Left renal pelvis (tissue), 4 donors: ENCODE data around the gene AKAP13. TPM values are rescaled to one million over a fixed set of nuclear protein-coding genes. Genes with fewer than 3 reads are reported as not detected.
"Not testable (repeated sequence)": the region's sequence is repeated elsewhere in the genome, so short reads cannot be mapped to it uniquely, and the experiment has no call there.

Source experiments
- DNase-seq, 4 donors: peaks; one replicate each; pipeline ENCODE4 v3.0.0-alpha.2; 2013; ENCODE audit warnings: low read depth in 4 of 4, low spot score in 3 of 4
- polyA plus RNA-seq, 4 donors: library from polyadenylated mRNA; unstranded; fragments of 120-200 nt; gene quantifications; one replicate each; pipeline ENCODE4 v1.2.1, GENCODE V29; 2013; ENCODE audit not compliant: insufficient read length in 4 of 4

AKAP13 gene
- polyA plus RNA-seq, 4 donors: 82.3 to 93.2 (median 87.8) TPM

DNA sequence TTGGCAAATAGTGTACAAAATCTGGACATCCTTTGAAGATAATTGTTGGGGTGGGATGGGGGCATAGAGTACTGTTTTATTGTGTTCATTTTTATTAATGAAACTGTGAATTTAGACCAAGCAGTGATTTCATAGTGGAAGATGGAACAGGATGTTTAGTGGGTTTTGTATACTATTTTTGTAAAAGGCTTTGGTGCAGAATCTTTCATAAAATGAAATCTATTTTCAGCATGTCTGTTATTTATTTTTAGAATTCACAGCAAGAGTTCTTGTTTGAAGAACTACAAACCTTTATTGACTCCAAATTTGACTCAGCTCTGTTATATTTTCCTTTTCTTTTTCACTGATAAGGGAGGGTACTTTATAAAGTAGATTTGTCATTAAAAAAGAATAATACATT, 145.4 kb downstream of the AKAP13 start:
- no peak for DNase-seq

DNA sequence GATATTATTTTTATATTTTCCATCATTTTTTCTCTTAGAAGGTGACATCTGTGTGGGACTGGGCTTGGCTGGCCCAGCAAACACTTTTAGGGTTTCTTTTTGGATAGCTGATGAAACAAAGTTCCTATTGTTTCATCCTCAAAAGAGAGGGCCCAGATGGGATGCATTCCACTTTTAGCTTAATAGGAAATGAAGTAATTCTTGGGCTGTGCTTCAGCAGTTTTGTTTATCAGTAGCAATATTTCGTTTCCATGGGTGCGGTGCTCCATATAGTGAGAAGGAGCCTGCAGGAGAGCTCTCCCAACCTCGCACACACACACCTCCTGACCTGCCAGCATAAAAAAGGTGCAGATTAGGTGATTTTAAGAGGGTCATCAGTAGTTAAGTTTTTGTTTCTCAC, 147.5 kb downstream of the AKAP13 start:
- DNase-seq: peak; percentile 46 to 66 (median 54)

DNA sequence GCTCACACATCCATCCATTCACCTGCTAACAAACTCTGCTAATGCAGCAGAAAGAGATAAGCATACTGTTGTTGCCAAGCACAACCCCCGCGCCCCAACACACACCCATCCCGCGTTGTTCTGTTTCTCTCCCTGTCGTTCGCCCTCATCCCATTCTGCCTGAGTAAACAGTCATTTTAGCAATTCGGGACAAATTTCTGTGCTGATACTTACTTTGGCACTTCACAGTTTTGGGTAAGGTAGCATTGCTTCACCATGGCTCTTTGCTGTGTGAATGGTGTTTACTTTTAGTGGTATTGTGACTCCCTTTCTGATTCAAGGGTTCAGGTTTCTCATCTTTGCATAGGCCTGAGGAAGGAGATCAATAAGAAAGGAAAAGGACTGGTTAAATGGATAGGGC, 149.7 kb downstream of the AKAP13 start:
- DNase-seq: no peak

DNA sequence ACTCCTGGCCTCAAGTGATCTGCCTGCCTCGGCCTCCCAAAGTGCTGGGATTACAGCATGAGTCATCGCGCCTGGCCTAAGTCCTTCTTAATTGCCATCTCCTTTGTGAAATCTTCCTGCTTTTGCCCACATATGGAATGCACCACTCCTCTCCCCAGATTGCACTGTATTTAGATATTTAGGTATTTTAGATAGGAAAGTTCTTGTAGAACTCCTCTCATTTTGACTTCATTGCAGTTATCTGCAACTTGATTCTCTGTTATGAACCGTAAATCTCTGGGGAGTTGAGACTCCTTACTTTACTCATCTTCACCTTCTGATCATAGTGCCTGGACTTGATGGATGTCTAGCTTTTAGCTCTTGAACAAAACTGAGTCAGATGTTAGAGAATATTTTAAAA, 150.7 kb downstream of the AKAP13 start:
- DNase-seq: no peak

DNA sequence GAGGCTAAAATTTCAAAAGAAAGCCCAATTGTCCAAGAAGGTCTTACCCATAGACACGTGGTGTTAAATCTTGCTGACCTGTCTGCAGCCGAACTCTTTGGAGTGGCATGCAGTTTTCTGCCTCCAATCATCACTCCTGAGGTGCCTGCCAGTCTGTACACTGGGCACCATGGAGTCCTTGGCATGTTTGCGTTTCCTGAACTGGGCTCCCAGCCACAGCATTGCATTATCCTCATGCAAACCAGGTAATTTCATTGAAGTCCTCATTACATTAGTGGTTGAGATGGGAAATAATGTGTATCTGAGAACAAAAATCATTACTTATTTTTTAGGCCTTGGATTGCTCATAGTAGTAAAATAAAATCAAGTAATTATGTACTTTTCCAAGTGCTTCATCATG, 152.3 kb downstream of the AKAP13 start:
- DNase-seq: no peak

DNA sequence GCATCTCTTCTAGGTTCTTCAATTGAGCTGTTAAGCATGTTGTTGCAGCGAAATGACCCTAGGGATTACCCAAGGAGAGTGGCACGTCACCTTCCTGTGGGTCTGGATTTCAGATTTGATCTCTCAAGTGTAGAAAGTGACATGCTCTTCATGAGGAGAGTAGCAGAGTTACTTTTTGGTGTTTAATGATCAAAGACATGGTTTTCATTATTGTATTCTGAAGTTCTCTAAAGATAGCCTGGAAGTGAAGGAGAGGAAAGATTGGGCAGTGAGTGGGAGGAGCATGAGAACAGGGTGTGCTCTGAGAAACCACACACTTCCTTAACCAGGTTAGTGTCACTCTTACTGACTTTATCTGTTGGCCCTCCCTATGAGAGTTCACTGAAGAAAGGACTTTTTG, 153.6 kb downstream of the AKAP13 start:
- no peak for DNase-seq

DNA sequence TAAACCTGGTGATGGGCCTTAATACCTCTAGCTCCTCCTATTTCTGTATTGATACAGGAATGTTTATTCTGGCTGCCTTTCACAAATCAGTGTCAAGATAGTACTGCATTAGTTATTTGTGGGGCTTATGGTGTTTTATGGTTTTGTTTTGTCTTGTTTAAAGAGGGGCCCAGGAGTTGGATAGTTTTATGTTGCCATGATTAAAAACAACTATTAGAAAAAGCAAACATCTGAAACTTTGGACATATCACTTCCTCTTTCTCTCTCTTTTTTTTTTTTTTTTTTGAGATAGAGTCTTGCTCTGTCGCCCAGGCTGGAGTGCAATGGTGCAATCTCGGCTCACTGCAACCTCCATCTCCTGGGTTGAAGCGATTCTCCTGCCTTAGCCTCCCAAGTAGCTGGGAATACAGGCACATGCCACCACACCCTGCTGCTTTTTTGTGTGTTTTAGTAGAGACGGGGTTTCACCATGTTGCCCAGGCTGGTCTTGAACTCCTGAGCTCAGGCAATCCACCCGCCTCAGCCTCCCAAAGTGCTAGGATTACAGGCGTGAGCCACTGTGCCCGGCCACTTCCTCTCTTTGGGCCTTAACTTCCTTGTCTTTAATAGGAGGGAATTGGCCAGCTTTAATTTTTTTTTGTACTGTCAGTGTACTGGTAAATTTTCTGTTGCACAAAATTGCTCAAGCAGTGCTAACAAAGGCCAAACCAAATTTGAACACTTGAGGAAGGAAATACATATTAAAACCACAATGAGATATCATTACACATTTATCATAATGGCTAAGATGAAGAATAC, 155.3 kb downstream of the AKAP13 start:
- DNase-seq: not testable (repeated sequence)

DNA sequence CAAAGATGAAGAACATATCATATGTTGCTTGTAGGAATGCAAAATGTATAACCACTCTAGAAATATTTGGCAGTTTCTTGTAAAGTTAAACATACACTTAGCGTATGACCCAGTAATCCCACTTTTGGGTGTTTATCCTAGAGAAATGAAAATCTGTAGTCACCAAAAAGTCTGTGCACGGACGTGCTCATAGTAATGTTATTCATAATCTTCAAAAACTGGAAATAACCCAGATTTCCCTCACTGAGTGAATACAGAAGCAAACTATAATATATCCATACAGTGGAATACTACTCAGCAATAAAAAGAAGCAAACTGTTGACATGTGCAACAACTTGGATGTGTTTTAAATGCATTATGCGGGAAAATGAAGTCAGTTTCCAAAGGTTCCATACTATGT, 155.9 kb downstream of the AKAP13 start:
- DNase-seq: no peak

DNA sequence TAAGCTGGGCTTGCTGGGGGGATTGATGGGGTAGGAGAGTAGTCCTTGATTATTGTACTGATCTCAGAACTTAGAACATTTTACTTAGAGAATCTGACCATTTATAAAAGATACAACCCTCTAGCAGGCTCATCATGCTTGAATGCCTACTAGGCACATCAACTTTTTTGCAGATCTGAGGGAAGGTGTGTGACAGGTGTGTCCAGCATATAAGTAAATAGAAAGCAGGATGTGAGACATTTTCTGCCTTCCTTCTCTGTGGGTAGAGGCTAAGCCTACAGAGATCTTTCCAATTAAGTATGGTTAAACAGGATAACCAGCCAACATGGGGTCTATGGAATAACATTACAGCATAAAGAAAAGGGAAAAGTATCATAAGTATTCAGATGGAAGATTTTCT, 159.1 kb downstream of the AKAP13 start:
- DNase-seq: no peak

DNA sequence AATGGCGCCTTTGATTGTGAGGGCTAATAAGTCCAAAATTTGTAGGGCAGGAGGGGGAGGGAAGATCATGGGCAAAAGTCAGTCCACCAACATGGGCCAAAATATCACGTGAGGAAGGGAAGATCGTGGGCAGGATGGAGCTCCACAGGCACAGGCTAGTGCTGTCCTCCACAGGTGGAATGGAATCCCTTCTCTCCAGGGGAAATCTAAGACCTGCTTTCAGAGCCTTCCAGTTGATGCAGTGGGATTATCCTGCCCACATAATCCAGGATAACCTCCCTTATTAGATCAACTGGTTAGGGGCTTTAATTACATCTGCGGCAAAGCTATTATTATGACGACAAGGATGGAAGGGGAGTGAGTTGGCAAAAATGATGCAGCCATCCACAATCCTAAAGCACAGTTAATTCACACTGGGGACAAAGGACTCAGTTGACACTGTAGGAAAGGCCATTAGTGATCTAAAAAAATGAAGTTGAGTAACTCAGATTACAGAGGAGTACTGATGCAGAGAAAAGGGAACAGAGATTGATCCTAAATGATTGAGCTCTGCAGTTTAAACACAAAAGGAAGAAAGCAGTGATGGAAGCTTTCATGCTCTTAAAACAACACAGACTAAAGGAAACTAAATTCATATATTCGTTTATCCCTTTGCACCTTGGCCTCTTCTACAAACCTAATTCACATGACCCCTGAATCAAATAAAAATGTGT, 159.8 kb downstream of the AKAP13 start:
- DNase-seq: no peak

DNA sequence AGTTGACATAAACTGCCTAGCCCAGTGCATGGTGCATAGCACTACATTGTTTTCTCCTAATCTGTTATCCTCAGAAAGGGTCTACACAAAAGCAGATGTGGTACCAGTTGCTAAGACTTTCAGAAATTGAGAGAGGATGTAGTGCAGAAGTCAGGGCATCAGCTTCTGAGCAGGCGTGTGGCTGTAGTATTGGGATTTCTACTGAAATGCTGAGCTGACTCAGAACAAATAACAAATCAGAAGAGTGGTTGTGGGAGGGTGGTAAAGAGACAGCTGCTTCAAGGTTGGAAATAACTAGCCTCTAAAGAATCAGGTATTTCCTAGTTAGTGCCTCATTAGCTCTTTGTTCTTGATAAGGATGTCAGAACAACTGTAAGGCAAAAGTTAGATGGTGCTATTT, 161.3 kb downstream of the AKAP13 start:
- DNase-seq: no peak

DNA sequence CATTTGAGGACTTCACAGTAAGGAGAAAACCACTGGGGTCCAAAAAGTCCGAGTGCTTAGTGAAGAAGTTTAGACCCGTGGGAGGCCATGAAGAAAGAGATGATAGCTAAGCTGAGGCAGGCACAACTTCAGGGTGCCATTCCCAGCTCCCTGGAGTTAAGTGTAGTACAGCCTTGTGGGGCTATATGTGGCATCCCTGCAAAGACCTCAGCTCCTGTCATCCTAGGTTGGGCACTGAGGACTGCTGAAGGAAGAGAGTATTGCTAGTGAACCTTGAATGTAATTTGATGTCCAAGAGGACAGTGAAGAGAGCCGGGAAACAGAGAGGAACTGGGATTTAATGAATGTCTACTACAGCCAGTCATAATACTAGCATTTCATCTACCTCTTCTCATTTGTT, 162.1 kb downstream of the AKAP13 start:
- DNase-seq: no peak

DNA sequence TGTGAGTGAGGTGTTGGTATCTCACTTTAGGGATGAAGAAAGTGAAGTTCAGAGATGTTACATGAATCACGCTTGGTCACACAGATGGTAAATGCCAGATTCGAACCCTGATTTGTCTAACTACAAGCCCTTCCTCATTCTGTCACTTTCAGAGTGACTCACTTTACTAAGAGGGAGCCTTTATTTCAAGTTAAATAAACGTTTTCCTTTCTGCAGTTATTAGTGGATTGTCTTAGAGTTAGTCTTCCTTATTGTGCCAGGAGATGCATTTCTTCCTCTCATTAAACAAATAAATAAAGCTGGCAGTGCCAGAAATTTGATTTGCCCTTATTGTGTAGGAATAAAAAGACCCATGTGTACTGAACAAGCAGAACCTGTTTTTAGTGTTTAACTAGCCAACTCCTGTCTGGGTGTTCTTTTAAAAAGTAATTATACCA, 162.5 kb downstream of the AKAP13 start:
- no peak for DNase-seq

DNA sequence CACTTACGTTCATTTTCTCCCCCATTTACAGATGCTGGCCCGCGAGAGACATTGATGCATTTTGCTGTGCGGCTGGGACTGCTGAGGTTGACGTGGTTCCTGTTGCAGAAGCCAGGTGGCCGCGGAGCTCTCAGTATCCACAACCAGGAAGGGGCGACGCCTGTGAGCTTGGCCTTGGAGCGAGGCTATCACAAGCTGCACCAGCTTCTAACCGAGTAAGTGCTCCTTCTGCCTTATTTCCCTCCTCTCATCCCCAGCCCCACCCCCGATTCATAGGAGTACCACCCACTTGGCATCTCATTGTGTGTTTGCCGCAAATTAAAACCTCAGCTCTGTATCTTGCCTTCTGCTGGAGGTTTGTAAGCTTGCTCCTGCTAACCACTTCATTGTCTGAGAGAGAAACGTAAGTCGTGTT, 163.3 kb downstream of the AKAP13 start:
- DNase-seq: no peak

DNA sequence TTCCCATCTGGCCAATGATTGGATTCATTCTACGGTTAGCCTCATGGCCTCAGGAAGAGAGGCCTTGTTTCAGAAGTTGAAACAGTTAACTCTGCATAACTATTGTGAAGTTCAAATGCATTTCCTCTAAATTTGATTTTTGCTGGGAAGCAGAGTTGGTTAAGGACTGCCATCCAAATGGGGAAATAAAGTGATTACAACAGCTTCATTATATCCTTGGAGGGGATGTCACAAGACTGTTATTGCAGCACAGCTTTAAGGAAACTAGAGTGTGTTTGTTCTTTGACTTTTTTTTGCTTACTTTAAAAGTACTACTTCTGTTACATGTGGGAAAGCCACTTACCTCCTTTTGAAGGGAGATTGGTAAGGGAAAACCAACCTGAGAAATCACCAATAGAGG, 164.8 kb downstream of the AKAP13 start:
- no peak for DNase-seq

DNA sequence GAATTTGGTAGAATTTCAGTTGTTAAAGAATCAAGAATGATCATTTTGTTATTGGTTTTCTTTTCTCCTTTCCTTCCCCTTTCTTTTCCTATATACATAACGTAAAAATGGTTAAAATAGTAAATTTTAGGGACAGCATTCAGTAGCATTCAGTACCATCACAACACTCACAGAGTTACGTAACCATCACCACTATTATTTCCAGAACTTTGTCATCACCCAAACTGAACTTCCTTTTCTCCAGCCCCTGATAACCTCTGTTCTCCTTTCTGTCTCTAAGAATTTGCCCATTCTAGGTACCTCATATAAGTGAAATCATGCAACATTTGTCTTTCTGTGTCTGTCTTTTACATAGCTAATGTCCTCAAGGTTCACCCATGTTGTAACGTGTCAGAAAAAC, 165.3 kb downstream of the AKAP13 start:
- no peak for DNase-seq

DNA sequence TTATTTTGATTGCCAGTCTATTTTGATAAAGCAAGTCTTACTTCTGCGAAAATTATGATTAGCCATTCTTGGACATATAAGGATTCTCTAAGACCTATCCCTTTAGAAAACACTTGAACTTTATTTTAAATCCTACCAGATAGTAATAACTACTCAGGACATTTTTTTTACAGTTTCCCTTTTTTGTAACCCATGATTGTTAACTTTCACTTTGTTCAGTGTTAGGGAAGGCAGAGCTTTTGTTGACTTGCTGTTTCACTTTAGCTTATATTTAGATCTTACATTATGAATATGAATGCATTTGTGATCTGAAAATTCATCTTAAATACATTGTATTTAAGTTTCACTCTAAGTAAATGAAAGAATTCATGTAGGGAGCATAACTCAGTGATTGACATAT, 167.0 kb downstream of the AKAP13 start:
- no peak for DNase-seq

DNA sequence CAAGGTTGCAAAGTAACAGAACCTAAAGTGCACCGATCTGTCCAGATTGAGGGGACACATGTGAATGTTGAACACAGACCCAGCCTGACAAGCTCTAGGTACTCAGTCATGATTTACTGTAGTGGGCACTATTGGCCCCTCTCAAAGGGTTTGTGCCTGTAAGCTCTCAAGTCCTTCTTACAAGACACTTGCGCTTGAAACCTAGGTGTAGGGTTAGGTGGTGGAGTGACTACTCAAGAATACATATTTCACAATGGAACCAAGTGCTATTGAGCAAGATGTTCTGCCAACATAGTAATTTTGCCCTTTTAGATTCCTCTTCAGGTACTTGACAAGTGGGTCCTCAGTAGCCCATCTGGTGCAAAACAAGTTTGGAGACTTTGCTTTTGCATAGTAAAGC, 169.9 kb downstream of the AKAP13 start:
- no peak for DNase-seq

DNA sequence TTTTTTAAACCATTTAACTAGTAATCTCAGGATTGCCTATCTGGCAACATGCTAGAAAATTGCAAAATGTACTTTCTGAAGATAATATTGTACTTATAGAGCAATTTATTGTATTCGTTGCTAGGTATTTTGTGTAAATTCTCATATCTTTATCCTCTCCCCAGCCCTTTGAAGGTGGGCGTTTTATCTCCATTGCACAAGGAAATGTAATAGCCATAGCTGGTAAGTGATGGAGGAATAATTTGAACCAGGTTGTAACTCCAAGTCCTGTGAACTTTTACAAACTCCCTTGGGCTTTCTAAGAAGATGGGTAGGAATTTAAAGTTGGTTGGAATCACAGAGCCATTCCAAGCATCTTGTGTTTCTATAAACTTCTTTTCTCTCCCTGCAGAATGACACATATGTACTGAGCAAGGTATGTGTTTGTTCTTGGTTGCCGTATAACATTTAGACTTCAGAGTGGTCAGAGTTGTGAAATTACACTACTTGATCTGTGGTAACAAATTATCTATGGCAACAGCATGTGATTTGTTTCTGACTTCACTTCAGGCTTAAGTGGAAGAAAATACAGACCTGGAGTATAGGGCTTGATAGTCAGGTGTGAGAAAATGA, 170.9 kb downstream of the AKAP13 start:
- DNase-seq: no peak

DNA sequence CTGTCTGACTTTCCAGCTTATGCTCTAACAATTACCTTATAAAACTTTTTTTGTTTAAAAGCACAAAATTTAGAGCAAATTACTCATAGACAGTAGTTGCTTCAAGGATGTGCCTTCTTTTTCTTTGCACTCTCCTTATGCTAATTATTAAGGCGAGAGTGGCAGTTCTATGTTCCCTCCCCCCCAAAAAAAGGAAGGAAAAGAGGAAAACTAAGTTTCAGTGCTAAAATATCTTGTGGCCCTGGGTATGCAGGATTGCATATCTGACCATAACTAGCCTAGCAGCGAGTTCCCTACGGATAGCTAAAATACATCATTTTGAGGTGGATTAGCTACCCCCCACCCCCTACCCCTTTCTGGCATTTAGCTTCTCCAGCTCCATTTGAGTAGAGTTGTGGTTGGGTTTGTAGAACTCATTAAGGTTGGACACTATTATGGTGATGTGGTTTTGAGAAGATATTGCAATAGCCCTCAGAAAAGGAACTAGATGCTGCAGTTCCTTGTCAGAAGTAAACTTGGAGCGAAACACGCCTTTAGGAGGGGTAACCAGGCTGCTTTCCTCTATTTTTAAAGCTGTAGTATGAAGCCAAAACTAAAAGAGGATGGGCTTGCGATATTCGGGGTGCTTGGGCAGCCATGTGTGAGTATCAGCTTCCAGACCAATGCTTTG, 174.6 kb downstream of the AKAP13 start:
- DNase-seq: no peak

DNA sequence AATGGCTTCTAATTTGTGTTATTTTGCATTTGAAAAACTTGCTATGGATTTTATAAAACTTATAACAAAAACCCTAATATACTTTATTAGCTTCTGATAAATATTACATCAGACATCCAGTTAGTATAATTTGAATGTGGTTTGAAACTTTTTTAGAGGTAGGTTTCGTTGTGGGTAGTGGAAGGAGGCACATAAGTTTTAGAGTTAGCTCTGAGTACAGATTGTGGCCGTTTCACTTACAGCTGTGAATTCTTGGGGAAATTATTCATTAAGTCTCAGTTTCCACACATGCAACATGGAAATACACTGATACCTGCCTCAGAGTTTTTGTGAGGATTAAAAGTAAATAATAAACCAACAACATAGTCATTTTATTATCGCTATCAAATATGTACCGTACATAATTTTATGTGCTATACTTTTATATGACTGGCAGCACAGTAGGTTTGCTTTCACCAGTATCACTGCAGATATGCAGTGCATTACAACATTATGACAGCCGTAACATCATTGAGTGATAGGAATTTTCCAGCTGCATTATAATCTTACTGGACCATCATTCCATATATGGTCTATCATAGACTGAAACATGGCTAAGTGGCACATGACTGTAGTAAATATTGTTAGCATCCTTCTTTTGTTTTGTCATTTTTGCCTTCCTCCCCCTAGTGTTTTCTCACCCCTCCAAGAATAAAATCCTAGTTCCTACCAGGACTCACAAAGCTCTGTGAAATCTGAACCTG, 175.6 kb downstream of the AKAP13 start:
- DNase-seq: no peak
